NCI-H774 (cell line): ENCODE results near the gene SHOX.
"Not testable (repeated sequence)": the region's sequence is repeated elsewhere in the genome, so short reads cannot be mapped to it uniquely, and the experiment has no call there.

Source experiments
- DNase-seq: peaks from one replicate; lab custom pipeline; 2025; lab: John Stamatoyannopoulos, UW

Gene SHOX

GRCh38 chrX:630612-631496, at the start of gene SHOX:
Gene SHOX, plus strand, starts transcription at chrX:630791. Its CDS starts 107 bp downstream, at chrX:630898.
- DNase-seq, result no peak

GRCh38 chrX:581066-581465, 49.5 kb upstream of the SHOX start:
- DNase-seq, result no peak

GRCh38 chrX:581720-582298, 48.8 kb upstream of the SHOX start:
- DNase-seq, result no peak

- no peak for DNase-seq
Observed at GRCh38 chrX:584572-584971, 46.0 kb upstream of the SHOX start.

- DNase-seq, result no peak
Observed at GRCh38 chrX:585115-585808, 45.3 kb upstream of the SHOX start.

GRCh38 chrX:586351-586750, 44.2 kb upstream of the SHOX start:
- no peak for DNase-seq

- not testable (repeated sequence) for DNase-seq
Observed at GRCh38 chrX:589261-589660, 41.3 kb upstream of the SHOX start.

- DNase-seq, result no peak
Observed at GRCh38 chrX:590693-591404, 39.7 kb upstream of the SHOX start.

GRCh38 chrX:599837-600715, 30.5 kb upstream of the SHOX start:
- no peak for DNase-seq

GRCh38 chrX:603029-603428, 27.6 kb upstream of the SHOX start:
- not testable (repeated sequence) for DNase-seq

GRCh38 chrX:604616-605015, 26.0 kb upstream of the SHOX start:
- DNase-seq, result not testable (repeated sequence)

- DNase-seq, result not testable (repeated sequence)
Observed at GRCh38 chrX:608088-608487, 22.5 kb upstream of the SHOX start.

- no peak for DNase-seq
Observed at GRCh38 chrX:614136-614535, 16.5 kb upstream of the SHOX start.

- no peak for DNase-seq
Observed at GRCh38 chrX:617401-617800, 13.2 kb upstream of the SHOX start.

GRCh38 chrX:617891-618290, 12.7 kb upstream of the SHOX start:
- no peak for DNase-seq

GRCh38 chrX:618304-618703, 12.3 kb upstream of the SHOX start:
- DNase-seq, result not testable (repeated sequence)

GRCh38 chrX:618761-619450, 11.7 kb upstream of the SHOX start:
- no peak for DNase-seq

- DNase-seq, result no peak
Observed at GRCh38 chrX:619451-619811, 11.2 kb upstream of the SHOX start.

- DNase-seq, result no peak
Observed at GRCh38 chrX:619812-620531, 10.6 kb upstream of the SHOX start.
